Measurements from ENCODE around the gene GOLGA8J. TPM values are rescaled to one million over a fixed set of nuclear protein-coding genes. Genes with fewer than 3 reads are reported as not detected.

GOLGA8J gene
- total RNA-seq, 1 experiment from 2014 or later: not detected

GRCh38 chr15:30033763-30034162 is 49.0 kb upstream of the GOLGA8J start:
- Histone ChIP-seq H3K79me1 (ENCODE audit: insufficient read depth, low read depth, low read length, poor library complexity, severe bottlenecking) (no peaks in the 10 kb centered on the region), H4K20me1 (ENCODE audit: control insufficient read depth, insufficient read depth, insufficient read length) (no peaks in the 10 kb centered on the region), H3K9ac (ENCODE audit: extremely low read depth, insufficient read length, low read length) (no peak overlapping the region), H3K56ac (ENCODE audit: insufficient read length, low read depth, low read length) (no peak overlapping the region), H3K23me2 (ENCODE audit: insufficient read length, low read depth, low read length, poor library complexity, severe bottlenecking) (no peaks in the 10 kb centered on the region), H2BK120ac (ENCODE audit: low read depth, low read length, poor library complexity, severe bottlenecking) (no peak overlapping the region), H4K91ac (ENCODE audit: insufficient read length, low read depth, low read length) (no peak overlapping the region), H4K8ac (replicated peaks; ENCODE audit: insufficient read length, low read depth, low read length) (no peak overlapping the region), H3K4ac (ENCODE audit: low read depth, low read length) (no peak overlapping the region), H3K27me3 (ENCODE audit: insufficient read depth, low read length) (no peaks in the 10 kb centered on the region), H3K18ac (ENCODE audit: insufficient read length, low read depth, low read length) (no peak overlapping the region), H2BK5ac (ENCODE audit: insufficient read length, low read length) (no peak overlapping the region), H2BK12ac (ENCODE audit: insufficient read length, low read depth, low read length) (no peak overlapping the region), H2AFZ (ENCODE audit: low read length) (no peak overlapping the region), H3K9me3 (ENCODE audit: control insufficient read depth, low read depth, low read length) (no peaks in the 10 kb centered on the region), H2BK15ac (ENCODE audit: low read depth, low read length) (no peak overlapping the region), H3K4me2 (ENCODE audit: insufficient read depth, insufficient read length, low read length) (no peak overlapping the region), H3K14ac (ENCODE audit: insufficient read depth, low read length) (no peak overlapping the region), H3K4me1 (ENCODE audit: insufficient read depth, low read length) (no peaks in the 10 kb centered on the region), H3T11ph (ENCODE audit: low read length) (no peak overlapping the region), H3K27ac (ENCODE audit: insufficient read length, low read depth, low read length) (no peak overlapping the region), H2BK20ac (ENCODE audit: low read depth, low read length, poor library complexity, severe bottlenecking) (no peak overlapping the region), H4K5ac (ENCODE audit: insufficient read length, low read depth, low read length) (no peak overlapping the region), H3K79me2 (ENCODE audit: insufficient read depth, low read length) (no peaks in the 10 kb centered on the region), H3K23ac (ENCODE audit: insufficient read length, low read depth, low read length) (no peak overlapping the region), H2AK5ac (ENCODE audit: insufficient read length, low read length) (no peak overlapping the region)
- H3K4me3 Mint-ChIP-seq: no peak overlapping the region
- peaks cover 0 to 7% (median 0%) of the 10 kb centered on the region in 3 experiments; a peak in 2 of 7 replicates for H3K36me3 Mint-ChIP-seq (ENCODE audit: insufficient read depth in 1 of 3, low read depth in 3 of 3)
- H3K9me3 Mint-ChIP-seq: peaks cover 4 to 19% of the 10 kb centered on the region in 2 experiments; a peak in 4 of 5 replicates
- DNase-seq: no peak
- H3K27me3 Mint-ChIP-seq (ENCODE audit: low read depth): no peaks in the 10 kb centered on the region; the same call in 1 of the 2 replicates
- H3K4me1 Mint-ChIP-seq: no peaks in the 10 kb centered on the region
- TF ChIP-seq CTCF (conservative IDR thresholded peaks at IDR 0.05): no peak
- no CpG with 5 or more reads among the region's 4 CpGs for WGBS (ENCODE audit: extremely low coverage, insufficient read length, low lambda C conversion rate)
- H3K27ac Mint-ChIP-seq: no peak overlapping the region; a peak in 1 of 7 replicates
